Fibroblast of skin of left quadriceps (primary cell): ENCODE data around the gene CASR.

Experiments used
- DNase-seq, 2 experiments: peaks; one replicate each; pipeline ENCODE4 v3.0.0-alpha.2; 2013; ENCODE audit warnings: low read depth in 2 of 2

Gene CASR

DNA sequence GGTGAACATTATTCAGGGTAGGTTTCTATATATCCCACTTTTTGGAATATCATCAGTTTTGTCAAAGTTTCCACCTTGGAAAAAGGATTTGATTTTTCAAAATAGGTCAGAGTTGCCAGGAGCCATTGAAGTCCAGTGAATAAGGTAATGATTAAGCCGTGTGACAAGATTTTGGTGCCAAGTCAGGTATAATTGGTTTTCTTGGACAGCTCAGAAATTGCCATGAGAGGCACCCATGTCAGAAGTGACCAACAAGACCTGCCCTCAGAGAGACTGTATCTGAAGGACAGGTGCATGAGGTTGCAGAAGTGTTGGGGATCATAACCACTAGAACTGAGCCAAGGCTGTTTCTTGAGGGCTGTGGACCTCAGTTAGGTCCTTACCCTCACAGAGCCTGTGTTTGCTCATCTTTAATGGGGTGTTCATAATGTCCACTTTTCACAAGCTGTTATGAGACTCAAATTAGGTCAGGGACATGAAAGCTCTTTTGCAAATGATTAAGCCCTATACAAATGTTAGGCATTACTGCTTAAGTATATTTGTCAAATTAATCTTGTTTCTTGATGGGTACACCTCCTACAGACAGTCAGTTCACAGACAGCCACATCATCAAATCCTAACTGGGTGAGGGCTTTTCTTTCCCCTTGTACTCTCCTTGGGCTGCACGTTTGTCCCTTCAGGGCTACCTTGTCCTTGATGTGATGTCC, 32.3 kb downstream of the CASR start:
- no peak for DNase-seq

DNA sequence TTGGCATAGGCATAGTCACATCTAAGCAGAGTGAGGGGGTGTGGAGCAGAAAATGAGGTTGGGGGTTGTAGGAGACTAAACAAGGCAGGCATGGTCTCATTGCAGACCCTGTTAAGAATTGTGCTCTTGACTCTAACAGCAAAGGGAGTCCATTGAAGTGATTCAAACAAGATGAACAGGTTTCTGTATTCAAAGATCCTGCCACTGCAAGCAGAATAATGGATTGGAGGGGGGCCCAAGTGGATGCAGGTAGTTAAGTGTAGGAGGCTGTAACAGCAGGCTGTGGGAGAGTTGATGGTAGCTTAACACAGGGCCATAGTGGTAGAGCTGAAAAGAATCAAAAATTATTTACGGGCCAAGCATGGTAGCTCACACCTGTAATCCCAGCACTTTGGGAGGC, 34.4 kb downstream of the CASR start:
- DNase-seq = no peak

DNA sequence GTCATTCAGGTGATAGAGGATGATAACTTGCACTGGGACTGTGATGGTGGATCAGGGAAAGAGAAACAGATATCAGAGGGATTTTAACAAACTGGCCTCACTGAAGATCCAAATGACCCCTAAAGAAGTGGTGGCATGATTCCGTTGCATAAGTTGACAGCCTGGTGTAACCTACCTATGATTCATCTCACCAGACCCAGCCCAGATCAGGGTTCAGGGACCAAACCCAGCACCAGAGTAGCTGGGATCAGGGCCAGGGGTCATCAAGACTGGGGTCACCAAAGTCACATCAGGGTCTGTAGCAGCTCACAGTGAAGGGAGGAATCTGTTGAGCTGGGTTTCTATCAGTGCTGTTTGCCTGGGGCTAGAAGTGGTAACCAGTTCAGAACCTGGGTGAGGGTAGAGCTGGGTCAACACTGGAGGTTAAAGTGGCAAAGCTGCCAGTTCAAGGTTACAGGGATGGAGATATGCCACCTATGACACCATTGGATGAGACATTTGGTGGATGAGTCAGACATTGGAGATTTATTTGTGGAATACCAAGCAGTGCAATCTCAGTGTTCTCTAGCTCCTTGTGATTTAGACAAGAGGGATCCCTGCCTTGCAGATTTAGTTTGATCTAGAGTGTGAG, 35.9 kb downstream of the CASR start:
- DNase-seq = no peak

DNA sequence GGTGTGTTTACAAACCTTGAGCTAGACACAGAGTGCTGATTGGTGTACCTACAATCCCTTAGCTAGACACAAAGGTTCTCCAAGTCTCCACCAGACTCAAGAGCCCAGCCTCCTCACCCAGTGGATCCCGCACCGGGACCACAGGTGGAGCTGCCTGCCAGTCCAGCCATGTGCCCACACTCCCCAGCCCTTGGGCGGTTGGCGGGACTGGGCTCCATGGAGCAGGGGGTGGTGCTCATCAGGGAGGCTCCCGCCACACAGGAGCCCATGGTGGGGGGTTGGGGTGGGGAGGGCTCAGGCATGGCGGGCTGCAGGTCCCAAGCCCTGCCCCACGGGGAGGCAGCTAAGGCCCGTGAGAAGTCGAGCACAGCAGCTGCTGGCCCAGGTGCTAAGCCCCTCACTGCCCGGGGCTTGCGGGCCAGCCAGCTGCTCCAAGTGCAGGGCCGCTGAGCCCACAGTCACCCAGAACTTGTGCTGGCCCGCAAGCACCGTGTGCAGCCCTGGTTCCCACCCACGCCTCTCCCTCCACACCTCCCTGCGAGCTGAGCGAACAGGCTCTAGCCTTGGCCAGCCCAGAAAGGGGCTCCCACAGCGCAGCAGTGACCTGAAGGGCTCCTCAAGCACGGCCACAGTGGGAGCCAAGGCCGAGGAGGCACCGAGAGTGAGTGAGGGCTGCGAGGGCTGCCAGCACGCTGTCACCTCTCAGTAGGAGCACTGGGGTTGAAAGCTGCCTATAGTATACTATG, 43.7 kb downstream of the CASR start:
- DNase-seq = no peak

DNA sequence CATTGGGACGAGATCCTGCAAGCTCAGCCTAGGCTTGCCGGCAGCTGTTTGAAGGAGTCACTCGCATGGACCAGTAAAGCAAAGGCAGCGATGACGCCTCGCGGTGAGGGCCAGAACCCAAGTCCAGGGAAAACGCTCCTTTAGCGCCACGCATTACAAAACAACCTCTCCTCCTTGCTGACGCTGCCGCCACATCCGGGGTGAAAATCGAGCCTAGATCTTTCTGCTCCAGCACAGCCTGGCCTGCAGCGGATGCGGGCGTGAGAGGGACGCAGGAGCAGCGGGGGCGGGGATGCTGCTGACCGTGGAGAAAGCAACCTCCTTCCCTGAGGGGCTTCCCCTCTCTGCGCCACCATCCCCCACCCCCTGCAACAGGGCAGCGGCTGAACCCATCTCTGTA, 46.7 kb downstream of the CASR start:
- DNase-seq = no peak

DNA sequence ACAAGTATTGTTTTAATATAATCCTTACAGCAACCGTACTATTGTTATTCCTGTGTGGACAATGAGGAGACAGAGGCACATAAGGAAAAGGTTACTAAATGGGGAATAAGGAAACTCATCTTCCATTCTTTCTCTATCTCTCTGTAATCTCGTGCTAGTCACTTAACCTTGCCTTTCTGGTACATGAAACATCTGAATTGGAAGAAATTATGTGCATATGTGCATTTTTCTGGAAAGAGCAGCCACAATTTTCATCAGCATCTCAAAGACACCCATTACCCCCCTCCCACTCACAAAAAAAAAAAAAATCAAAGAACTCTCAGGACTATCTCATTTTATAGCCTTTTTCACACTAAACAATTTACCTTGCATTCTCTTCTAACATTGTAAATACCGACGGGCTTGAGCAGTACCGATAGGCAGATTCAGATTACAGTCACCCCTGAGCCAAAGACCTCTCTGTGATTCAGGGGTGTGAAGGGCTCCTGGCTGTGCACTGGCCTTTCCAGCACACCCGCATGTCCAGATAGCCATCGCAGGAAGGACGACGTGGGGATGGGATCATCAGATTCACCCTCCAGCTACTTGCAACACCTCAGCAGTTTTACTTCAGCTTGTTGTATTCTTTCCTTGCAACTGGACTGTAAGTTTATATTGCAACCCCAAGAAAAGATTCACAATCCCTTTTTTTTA, 48.1 kb downstream of the CASR start:
- DNase-seq = no peak

DNA sequence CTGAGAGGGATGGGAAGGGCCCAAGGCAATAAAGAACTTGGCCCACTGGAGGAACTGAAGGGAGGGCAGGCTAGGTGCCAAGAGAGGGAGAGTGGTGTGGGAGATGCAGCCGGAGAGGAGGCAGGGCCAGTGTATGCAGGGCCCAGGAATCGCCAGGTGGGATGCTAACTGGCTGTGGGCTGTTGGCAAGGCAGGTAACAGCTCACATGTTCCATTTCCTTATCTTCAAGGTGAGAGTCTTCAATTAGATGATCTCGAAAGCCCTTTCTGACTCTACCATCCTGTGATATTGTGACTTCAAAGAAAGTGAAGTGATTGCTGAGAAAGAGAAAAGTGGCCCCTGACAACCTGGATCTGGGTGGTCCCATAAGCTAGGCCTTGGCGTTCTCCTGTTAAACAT, 49.0 kb downstream of the CASR start:
- no peak for DNase-seq

DNA sequence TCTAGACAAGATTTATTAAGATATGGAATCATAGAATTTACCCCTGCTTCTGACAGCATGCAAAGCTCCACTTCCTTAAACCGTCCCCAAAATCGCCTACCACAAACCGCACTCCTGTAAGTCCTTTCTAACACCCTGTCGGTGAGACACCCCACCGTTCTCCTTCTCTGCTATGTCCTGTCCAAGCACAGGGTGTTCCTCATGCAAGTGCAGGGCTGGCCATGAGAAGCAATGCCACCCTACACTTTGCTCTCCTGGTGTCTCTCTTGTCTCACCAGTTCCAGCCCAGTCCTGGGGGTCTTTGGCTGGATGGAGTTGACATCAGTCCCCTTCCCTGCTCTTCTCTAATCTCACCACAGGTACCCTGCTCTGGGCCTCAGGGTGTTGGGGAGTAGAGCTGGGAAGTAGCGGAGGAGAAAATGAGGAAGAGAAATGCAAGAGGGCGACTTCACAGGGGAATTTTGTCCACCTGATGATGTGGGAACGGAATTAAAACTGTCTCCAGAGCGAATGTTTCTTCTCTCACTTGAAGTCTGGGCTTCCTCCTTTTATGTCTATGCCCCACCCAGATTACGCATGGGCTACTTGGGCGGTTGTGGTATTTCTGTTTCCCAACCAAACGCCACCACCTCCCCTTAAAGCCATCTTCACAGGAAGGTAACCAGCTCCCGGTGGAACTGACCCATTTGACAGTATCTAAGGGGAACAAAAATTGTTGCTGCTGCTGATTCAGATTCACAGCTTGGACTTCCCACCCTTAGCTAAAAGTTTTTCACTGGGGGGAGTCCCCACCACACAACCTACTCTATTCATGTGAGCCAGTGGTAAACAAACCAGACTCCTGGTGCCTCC, 49.9 kb downstream of the CASR start:
- no peak for DNase-seq

DNA sequence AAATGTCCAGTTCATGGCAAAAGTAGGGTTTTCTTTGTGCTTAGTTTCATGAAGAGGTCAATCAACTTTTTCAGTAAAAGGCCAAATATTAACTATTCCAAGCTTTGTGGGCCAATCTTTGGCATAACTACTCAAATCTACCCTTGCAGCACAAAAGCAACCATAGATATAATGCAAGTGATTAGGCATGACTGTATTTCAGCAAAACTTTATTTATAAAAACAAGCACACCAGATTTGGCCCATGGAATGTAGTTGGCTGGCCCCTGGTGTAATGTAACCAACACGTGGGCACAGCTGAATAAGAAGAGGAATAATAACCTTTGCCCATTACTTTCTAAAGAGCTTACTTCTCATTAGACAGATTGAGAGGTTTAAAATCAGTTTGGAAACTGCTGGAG, 50.6 kb downstream of the CASR start:
- DNase-seq = no peak

DNA sequence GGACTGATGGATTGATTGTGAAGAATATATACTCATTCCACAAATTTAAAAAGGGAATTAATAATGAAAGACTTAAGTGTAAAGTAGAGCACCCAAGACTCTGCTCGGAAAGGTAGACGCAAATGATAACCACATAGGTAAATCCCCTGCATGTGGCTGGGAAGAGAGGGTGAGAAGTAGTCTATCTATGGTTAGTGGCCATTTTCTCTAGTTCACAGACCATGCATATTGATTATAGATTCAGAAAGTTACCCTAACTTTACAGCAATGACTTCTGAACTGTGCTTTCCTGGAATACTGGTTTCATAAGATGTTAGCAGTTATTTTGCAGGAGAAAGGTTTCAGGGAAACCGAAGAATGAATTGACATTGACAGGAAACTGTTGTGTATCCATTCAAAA, 51.7 kb downstream of the CASR start:
- DNase-seq = no peak

DNA sequence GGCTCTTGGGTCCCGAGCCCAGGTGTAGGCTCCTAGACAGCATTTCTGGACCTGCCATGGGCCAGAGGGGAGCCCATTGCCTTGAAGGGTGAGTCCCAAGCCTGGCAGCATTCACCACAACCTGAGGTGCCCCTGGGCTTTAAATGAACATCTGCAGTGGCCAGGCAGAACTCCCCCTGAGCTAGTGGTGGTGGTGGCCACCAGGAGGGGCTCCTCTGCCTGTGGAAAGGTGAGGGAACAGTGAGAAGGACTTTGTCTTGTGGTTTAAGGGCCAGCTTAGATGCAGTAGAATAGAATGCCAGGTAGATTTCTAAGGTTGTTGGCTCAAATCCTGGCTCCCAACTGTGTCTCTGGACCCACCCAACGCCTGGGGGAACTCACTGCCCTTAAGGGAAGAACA, 55.6 kb downstream of the CASR start:
- DNase-seq = no peak

DNA sequence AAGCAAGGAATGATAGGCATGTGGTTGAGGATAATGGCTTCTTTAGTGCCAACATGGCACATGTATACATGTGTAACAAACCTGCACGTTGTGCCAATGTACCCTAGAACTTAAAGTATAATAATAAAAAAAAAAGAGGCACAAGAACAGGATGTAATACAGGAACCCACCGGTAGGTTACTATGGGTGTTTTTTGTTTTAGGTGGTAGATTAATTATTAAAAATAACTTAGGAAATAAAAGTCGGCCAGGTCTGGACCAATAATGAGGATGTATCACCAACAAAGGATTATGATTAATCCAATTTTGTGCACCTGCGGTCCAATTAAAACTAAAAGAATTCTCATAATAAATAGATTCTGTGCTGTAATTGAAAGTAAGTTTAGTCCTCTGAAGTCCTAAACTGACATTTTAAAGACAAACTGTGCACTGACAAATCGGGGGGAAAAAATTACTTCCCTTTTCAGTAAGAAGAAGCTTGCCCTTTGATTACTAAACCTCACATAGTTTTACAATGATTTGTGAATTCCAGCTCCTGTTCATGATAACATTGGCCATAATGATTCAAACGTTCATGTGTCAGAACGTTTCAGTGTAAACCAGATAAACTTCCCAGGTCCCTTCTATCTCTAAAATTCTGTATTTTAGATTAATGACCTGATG, 62.2 kb downstream of the CASR start:
- no peak for DNase-seq

DNA sequence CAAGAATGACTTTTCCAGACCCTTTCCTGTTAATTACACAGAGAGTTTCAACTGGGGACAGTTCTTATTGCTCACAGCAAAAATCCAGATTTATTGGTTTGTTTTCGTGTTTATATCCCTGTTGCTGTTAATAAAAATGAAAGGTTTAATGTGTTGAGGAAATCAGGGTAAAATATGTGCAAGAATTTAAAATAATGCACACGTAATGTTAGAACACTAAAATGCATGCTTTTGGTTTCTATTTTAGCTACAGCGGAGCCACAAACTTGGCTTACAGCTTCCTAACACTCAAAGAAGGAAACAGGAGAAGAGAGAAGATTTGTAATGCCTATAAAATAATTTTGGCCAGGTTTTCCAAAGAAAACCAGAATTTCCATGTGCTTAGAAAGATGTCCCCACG, 62.7 kb downstream of the CASR start:
- no peak for DNase-seq

DNA sequence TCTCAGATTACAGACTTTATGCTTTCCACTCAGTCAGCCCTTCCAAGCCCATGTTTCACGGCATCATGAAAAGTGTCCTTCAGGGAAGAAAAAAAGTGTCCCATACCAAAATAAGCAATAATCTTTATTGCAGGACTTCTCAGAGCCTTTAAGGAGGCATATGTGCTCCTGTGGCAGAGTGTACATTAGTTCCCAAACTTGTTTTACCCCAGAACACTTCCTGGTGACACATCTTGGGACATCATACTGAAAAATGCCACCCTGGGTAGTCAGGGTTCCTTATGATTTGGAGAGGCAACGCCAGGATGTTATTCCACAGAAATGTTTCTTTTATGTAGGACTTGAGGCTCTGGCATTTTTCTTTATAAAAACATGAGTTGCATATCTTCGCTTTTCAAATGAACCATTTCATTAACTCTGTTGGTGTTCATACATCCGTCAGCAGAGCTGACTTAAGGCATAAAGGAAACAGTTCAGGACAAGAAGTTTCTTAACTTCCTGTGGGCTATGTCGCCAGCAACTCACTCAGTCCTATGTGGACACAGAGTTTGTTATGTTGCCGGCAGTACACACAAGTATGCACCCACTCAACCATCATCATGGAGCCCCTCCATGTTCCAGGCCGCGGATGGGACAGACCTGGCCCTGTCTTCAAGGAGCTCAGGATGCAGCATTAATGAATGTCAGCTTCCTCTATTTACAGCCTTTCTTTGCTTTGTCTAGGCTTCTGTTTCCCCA, 63.8 kb downstream of the CASR start:
- no peak for DNase-seq

DNA sequence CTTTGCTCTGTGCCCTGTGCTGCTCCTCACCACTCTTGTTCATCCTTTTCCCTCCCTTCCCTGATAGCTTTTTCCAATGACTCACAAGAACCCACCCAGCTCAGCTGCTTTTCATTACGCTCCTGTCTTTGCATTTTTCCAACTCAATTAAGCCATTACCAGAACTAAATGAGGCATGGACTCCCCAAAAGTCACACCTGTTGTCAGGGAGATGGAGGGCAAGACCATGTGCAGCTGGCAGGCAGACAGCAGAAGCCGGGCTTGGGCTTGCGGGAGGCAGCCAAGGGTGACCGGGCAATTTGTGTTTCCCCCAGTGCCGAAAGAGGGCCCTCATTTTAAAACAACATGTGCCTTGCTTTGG, 64.3 kb downstream of the CASR start:
- no peak for DNase-seq

DNA sequence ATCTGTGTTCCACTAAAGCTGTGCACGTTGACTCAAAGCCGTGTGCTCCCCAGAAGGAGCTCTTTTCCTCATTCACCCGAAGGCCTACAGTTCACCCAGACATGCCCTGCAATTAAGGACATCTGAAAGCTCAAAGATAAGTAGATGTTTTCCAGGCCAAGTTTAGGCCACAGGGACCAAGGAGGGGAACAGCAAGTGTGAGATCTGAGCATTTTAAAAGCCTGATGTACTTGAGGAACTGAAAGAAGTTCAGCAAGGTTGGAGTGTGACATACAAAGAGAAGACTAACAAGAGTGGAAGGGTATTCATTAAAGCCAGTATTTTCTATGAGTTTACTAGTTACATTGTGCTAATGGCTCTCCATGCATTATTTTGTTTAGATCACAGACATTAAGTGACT, 68.0 kb downstream of the CASR start:
- no peak for DNase-seq

DNA sequence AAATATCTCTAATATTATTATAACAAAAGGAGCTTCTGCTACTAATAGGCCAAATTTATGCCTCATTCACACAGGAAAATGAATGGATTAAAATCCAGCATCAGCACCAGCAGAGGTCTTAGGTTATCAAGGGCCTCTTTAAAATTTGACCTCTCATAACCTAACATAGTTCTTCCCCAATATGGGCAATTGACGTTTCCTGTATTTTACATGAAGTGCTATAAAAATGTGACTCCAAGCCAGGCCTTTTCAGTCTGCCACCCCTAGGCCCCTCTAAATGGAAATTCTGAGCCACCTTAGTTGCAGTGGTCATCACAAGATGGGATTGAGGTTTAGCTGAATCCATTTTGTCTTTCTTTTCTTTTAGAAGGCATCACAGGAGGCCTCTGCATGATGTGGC, 70.1 kb downstream of the CASR start:
- no peak for DNase-seq

DNA sequence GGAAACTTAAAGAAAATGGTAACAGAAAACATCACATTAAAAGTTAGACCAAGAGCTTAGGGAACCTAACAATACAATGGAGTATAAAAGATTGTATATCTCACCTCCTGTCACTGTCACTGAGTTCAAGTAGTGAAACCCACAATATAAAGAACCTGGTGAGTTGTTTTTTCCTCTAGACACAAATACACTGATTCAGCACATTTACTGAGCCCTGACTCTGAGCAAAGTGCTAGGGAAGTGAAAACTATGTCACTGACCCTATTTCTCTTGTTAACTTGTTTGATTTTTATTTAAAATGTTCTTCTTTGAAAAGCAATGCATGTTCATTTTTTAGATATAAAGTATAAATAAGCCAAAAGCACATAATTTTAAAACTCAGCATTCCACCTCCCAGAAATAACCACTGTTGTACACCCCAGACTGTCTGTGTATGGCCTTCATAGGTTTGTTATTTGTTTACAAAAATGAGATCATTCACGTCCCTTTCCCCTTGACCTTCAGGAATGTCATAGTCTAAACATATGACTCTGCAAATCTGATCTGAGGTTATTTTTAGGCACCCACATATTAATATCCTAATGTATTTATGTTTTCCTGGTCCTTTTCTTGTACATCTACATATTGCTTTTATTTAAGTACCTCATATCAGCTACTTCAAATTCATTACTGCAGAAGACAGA, 72.4 kb downstream of the CASR start:
- DNase-seq = no peak

DNA sequence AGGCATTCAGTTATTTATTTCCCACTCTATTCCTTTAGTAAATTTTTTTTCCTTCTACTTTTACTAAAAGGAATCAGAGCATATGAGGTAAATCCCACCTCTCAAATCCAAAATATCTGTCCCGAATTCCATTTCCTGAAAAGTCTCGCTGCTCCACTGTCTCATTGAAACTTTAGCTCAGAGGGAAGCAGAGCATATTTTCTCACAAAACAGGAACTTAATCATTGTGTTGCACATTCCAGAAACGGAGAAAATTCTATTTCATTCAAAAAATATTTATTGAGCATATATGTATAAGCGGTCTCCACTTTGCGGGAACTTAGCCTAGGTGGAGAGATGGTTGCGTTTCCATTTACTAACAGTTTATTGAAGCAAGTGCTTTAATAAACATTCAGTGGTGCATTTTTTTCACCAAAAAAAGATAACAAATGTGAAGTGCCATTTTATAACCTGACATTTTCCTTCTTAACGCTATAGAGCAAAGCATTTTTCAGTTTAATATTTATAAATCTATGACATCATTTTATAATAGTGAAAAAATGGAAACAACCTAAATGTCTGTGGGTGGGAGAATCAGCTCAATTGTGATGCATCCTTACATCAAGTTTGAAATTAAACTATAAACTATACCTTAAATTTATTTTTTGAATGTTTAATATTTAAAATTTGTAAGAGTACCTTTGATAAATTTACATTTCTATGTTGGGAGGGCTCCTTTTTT, 74.3 kb downstream of the CASR start:
- no peak for DNase-seq
